Panc1 (cell line): ENCODE results near the gene MACROD2.

ENCODE experiments used
- CTCF ChIP-seq: fragments of 450-650 bp; IDR thresholded peaks from 2 replicates; pipeline ENCODE4 v1.5.1; 2017; ENCODE audit warnings: mild to moderate bottlenecking
- POLR2AphosphoS5 ChIP-seq: IDR thresholded peaks from 2 replicates; pipeline ENCODE4 v1.6.1; 2012; ENCODE audit warnings: mild to moderate bottlenecking, low read depth, low read length, moderate library complexity
- REST ChIP-seq, 2 experiments: IDR thresholded peaks; 2 replicates each; pipeline ENCODE4 v1.6.1; 2011 to 2012; ENCODE audit warnings: low read depth in 2 of 2, control low read depth in 1 of 2, low read length in 1 of 2, mild to moderate bottlenecking in 1 of 2, moderate library complexity in 1 of 2; ENCODE audit not compliant: insufficient read depth in 1 of 2
- SIN3A ChIP-seq: IDR thresholded peaks from 2 replicates; pipeline ENCODE4 v1.6.1; 2012; ENCODE audit warnings: low read depth, mild to moderate bottlenecking, low read length, moderate library complexity, borderline replicate concordance; ENCODE audit not compliant: insufficient read depth

DNA sequence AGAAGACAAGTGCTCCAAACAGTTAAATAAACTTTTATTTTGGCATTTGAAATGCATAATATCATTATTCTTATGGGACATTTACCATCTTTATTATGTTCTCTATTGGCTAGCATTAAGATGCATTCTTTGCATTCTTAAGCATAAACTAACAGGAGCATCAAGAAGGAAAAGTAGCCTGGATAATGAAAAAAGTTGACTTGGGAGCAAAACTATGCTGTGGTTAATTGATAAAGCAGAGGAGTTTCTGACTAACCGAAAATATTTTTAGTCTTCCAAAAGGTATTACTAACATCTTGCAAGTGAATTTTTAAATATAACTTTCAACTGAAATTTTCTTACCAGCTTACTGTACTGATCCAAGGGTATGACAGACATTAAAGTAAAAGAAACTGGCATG is 201.8 kb downstream of the MACROD2 start:
- TF ChIP-seq CTCF (no peak), POLR2AphosphoS5 (no peak), SIN3A (no peak), REST (IDR thresholded peaks at IDR 0.05; ENCODE audit: insufficient read depth in 1 of 2, low read depth in 2 of 2, low read length in 1 of 2) (no peak)
